ENCODE data around the gene LARP4B. TPM values are rescaled to one million over a fixed set of nuclear protein-coding genes. Genes with fewer than 3 reads are reported as not detected.

Gene LARP4B
- total RNA-seq, 1 experiment from 2014 or later = 122 TPM

DNA sequence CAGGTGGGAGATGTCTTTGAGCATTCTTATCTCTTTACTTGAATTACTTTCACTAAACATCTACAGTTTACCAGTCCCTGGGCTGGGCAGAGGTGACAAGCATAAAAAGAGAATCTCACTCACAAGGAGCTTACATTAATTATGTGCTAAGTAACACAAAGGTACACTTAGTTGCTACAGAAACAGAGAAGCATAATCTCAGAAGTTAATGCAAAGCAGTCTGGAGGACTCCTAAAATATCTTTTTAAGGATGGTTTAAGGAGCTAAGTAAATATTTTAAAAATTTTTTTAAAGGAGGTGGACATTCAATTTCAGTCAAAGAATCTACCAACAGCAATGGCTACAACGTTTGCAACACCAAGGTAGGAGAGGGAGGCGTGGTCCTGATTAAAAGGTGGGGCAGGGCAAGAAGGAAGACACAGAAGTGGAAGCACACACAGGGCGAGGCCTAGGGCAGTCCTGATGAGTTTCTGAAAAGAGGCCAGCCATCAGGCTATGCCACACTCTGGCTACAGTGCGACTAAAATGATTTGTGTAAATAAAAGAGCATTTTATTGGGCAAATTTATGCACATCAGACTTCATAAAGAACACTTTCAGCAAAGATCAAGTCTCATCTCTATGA lies 5.3 kb downstream of the LARP4B start:
- TF ChIP-seq SP1 (IDR thresholded peaks at IDR 0.05; ENCODE audit: low read depth) (no peak), TCF7L2 (IDR thresholded peaks at IDR 0.05; ENCODE audit: borderline replicate concordance, extremely low read depth, insufficient read depth, insufficient read length) (no peak), ZFX (IDR thresholded peaks at IDR 0.05) (no peak)

GRCh38 chr10:924524-924859 lies 7.0 kb downstream of the LARP4B start:
- BruUV-seq (replicated peaks) = no TSS peak
- ChIA-PET POLR2A (no interaction called here), CTCF (no interaction called here), RAD21 (ENCODE audit: low non-redundant PET in 1 of 2, low total read pairs in 2 of 2, uncharacterized antibody in 2 of 2, unreplicated experiment in 2 of 2) (no interaction called here)
- Histone ChIP-seq H3K4me2 (ENCODE audit: low read length) (no peak overlapping the region), H4K20me1 (ENCODE audit: insufficient read depth) (peaks cover 71% of the 10 kb centered on the region; the same call in 1 of the 2 replicates), H3K4me3 (replicated peaks in 1 of 2; ENCODE audit: low read depth in 1 of 2, low read length in 2 of 2) (no peak overlapping the region), H3K79me2 (ENCODE audit: insufficient read depth, low read length) (peaks cover 100% of the 10 kb centered on the region), H3K4me1 (ENCODE audit: control insufficient read depth in 1 of 2, insufficient read depth in 2 of 2, low read length in 2 of 2) (peaks cover 2% of the 10 kb centered on the region in 2 experiments; a peak in 3 of 4 replicates), H3K27me3 (ENCODE audit: insufficient read depth, low read length) (no peaks in the 10 kb centered on the region), H3K9me2 (ENCODE audit: insufficient read depth) (no peaks in the 10 kb centered on the region), H3K36me3 (ENCODE audit: control insufficient read depth in 1 of 2, insufficient read depth in 2 of 2, low read length in 2 of 2) (peaks cover 0 to 5% of the 10 kb centered on the region in 2 experiments; a peak in 2 of 4 replicates), H2AFZ (ENCODE audit: low read depth, low read length, poor library complexity, severe bottlenecking) (no peak overlapping the region), H3K27ac (ENCODE audit: low read depth, low read length) (no peak overlapping the region), H3K9ac (ENCODE audit: low read length) (no peak overlapping the region), H3K9me3 (ENCODE audit: control insufficient read depth in 1 of 2, insufficient read depth in 1 of 2, low read depth in 1 of 2, low read length in 2 of 2) (no peaks in the 10 kb centered on the region)
- ATAC-seq = peak; percentile 78
- TF ChIP-seq CBX3 (IDR thresholded peaks at IDR 0.05; ENCODE audit: low read depth) (no peak), CEBPB (IDR thresholded peaks at IDR 0.05; ENCODE audit: low read depth) (no peak)
- TF ChIP-seq, protein P1, sequence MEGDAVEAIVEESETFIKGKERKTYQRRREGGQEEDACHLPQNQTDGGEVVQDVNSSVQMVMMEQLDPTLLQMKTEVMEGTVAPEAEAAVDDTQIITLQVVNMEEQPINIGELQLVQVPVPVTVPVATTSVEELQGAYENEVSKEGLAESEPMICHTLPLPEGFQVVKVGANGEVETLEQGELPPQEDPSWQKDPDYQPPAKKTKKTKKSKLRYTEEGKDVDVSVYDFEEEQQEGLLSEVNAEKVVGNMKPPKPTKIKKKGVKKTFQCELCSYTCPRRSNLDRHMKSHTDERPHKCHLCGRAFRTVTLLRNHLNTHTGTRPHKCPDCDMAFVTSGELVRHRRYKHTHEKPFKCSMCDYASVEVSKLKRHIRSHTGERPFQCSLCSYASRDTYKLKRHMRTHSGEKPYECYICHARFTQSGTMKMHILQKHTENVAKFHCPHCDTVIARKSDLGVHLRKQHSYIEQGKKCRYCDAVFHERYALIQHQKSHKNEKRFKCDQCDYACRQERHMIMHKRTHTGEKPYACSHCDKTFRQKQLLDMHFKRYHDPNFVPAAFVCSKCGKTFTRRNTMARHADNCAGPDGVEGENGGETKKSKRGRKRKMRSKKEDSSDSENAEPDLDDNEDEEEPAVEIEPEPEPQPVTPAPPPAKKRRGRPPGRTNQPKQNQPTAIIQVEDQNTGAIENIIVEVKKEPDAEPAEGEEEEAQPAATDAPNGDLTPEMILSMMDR (IDR thresholded peaks at IDR 0.05 in 2 of 3, conservative IDR thresholded peaks at IDR 0.05 in 1 of 3; ENCODE audit: borderline replicate concordance in 1 of 3, insufficient read depth in 1 of 3, low read depth in 2 of 3, low read length in 2 of 3) = peak in 2 of 3 experiments; percentile 8 to 31; a peak in 1 of 6 replicates
- no peak for DNase-seq (ENCODE audit: low read depth, low spot score)
- intact Hi-C loops (cut with micrococcal nuclease) = no loop called here

More for the DNA sequence above, 5.3 kb downstream of the LARP4B start:
- Histone ChIP-seq H3K4me1 (ENCODE audit: control insufficient read depth in 1 of 2, insufficient read depth in 2 of 2, low read length in 2 of 2) (peaks cover 9 to 10% of the 10 kb centered on the region in 2 experiments; a peak in 3 of 4 replicates), H3K4me2 (ENCODE audit: low read length) (no peak overlapping the region), H3K36me3 (ENCODE audit: control insufficient read depth in 1 of 2, insufficient read depth in 2 of 2, low read length in 2 of 2) (peaks cover 0 to 5% of the 10 kb centered on the region in 2 experiments; a peak in 2 of 4 replicates), H3K9me3 (ENCODE audit: control insufficient read depth in 1 of 2, insufficient read depth in 1 of 2, low read depth in 1 of 2, low read length in 2 of 2) (no peaks in the 10 kb centered on the region), H3K4me3 (replicated peaks in 1 of 2; ENCODE audit: low read depth in 1 of 2, low read length in 2 of 2) (no peak overlapping the region), H3K79me2 (ENCODE audit: insufficient read depth, low read length) (peaks cover 99% of the 10 kb centered on the region), H3K9ac (ENCODE audit: low read length) (no peak overlapping the region), H3K27ac (ENCODE audit: low read depth, low read length) (no peak overlapping the region), H2AFZ (ENCODE audit: low read depth, low read length, poor library complexity, severe bottlenecking) (no peak overlapping the region), H3K9me2 (ENCODE audit: insufficient read depth) (no peaks in the 10 kb centered on the region), H4K20me1 (ENCODE audit: insufficient read depth) (peaks cover 72% of the 10 kb centered on the region; the same call in 1 of the 2 replicates), H3K27me3 (ENCODE audit: insufficient read depth, low read length) (no peaks in the 10 kb centered on the region)
- ATAC-seq (no peak), DNase-seq (ENCODE audit: low read depth, low spot score) (no peak)
- no TSS peak for BruUV-seq (replicated peaks)
- ChIA-PET CTCF (no interaction called here), POLR2A (no interaction called here), RAD21 (ENCODE audit: low non-redundant PET in 1 of 2, low total read pairs in 2 of 2, uncharacterized antibody in 2 of 2, unreplicated experiment in 2 of 2) (no interaction called here)
- intact Hi-C loops (cut with micrococcal nuclease) = loop anchor here (5.0 kb wide), 1 partner anchor 61 kb away; the partner anchor contains the start of gene GTPBP4

All from HCT116 (cell line).